Loucy (cell line): ENCODE data around the gene ULK3.

Experiments
- H2AFZ ChIP-seq: fragments of 200-600 bp; sonication (generic); 2 replicates; pipeline ENCODE4 v1.6.0; 2016; ENCODE audit warnings: antibody characterized with exemption, mild to moderate bottlenecking, low read length, moderate library complexity
- H3F3A ChIP-seq: fragments of 200-600 bp; 2 replicates; pipeline ENCODE4 v1.6.0; 2016; ENCODE audit warnings: antibody characterized with exemption, low read depth, mild to moderate bottlenecking
- H3K27me3 ChIP-seq: fragments of 200-600 bp; sonication (generic); 2 replicates; pipeline ENCODE4 v1.6.1; 2014; ENCODE audit warnings: low read length, mild to moderate bottlenecking; ENCODE audit not compliant: insufficient read depth, poor library complexity, severe bottlenecking
- H3K36me3 ChIP-seq: fragments of 200-600 bp; sonication (generic); 2 replicates; pipeline ENCODE4 v1.6.1; 2016; ENCODE audit warnings: low read length; ENCODE audit not compliant: insufficient read depth
- H3K4me1 ChIP-seq: fragments of 200-600 bp; sonication (generic); 2 replicates; pipeline ENCODE4 v1.5.1; 2014; ENCODE audit warnings: low read length, mild to moderate bottlenecking; ENCODE audit not compliant: insufficient read depth, poor library complexity, severe bottlenecking
- H3K4me2 ChIP-seq: fragments of 200-600 bp; sonication (generic); 2 replicates; pipeline ENCODE4 v1.6.0; 2014; ENCODE audit warnings: antibody characterized with exemption, low read length, low read depth, mild to moderate bottlenecking; ENCODE audit not compliant: poor library complexity, severe bottlenecking
- H3K4me3 ChIP-seq: fragments of 200-600 bp; sonication (generic); 2 replicates; pipeline ENCODE4 v1.5.1; 2014; ENCODE audit warnings: low read length, mild to moderate bottlenecking, mixed read lengths; ENCODE audit not compliant: poor library complexity, severe bottlenecking
- H3K79me2 ChIP-seq: fragments of 200-600 bp; sonication (generic); 2 replicates; pipeline ENCODE4 v1.6.1; 2014; ENCODE audit warnings: low read length; ENCODE audit not compliant: insufficient read depth
- H3K9ac ChIP-seq: fragments of 200-600 bp; sonication (generic); 2 replicates; pipeline ENCODE4 v1.6.0; 2014; ENCODE audit warnings: mild to moderate bottlenecking, low read depth, low read length, moderate library complexity; ENCODE audit not compliant: poor library complexity, severe bottlenecking
- H3K9me2 ChIP-seq: fragments of 200-600 bp; sonication (generic); replicated peaks from 2 replicates; pipeline ENCODE4 v1.6.1; 2016; ENCODE audit warnings: low read depth, low read length, mixed read lengths
- H3K9me3 ChIP-seq: fragments of 200-600 bp; sonication (generic); 2 replicates; pipeline ENCODE4 v1.6.1; 2014; ENCODE audit warnings: mild to moderate bottlenecking, antibody characterized with exemption, low read length, low read depth; ENCODE audit not compliant: insufficient read depth
- H4K20me1 ChIP-seq: fragments of 200-600 bp; sonication (generic); 2 replicates; pipeline ENCODE4 v1.6.0; 2014; ENCODE audit warnings: antibody characterized with exemption, low read length, mild to moderate bottlenecking; ENCODE audit not compliant: insufficient read depth, poor library complexity, severe bottlenecking
- EZH2phosphoT487 ChIP-seq: fragments of 200-600 bp; IDR thresholded peaks from 2 replicates; pipeline ENCODE4 v1.6.1; 2018; ENCODE audit warnings: antibody characterized with exemption, mild to moderate bottlenecking, moderate library complexity, borderline replicate concordance
- TF ChIP-seq, protein P1 (sequence below): fragments of 200-600 bp; sonication (generic); conservative IDR thresholded peaks from 2 replicates; pipeline ENCODE4 v1.5.1; 2014; ENCODE audit warnings: mild to moderate bottlenecking, antibody characterized with exemption, low read length

ULK3 gene

DNA sequence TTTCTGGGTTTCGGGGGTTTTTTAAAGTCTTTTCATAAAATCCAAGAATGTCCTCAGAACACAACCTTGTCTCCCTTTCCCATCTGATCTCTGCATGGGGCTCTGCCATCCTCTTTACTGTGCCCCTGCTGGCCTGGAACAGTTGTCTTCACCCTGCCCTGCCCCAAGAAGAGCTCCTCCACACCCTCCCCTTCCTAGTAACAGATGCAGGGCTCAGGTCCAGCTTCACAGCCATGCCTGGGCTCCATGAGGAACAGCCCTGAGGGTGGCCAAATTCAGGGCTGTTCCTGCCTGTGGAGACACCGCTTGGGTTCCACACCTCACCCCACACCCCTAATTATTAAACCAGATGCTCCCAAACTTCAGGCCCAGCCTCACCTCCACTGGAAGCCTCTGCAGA lies 12.9 kb upstream of the ULK3 start:
- H3K9ac ChIP-seq = no peak overlapping the region
- H3F3A ChIP-seq = no peaks in the 10 kb centered on the region
- H3K36me3 ChIP-seq = peaks cover 35% of the 10 kb centered on the region; the same call in 1 of the 2 replicates
- TF ChIP-seq, protein P1, sequence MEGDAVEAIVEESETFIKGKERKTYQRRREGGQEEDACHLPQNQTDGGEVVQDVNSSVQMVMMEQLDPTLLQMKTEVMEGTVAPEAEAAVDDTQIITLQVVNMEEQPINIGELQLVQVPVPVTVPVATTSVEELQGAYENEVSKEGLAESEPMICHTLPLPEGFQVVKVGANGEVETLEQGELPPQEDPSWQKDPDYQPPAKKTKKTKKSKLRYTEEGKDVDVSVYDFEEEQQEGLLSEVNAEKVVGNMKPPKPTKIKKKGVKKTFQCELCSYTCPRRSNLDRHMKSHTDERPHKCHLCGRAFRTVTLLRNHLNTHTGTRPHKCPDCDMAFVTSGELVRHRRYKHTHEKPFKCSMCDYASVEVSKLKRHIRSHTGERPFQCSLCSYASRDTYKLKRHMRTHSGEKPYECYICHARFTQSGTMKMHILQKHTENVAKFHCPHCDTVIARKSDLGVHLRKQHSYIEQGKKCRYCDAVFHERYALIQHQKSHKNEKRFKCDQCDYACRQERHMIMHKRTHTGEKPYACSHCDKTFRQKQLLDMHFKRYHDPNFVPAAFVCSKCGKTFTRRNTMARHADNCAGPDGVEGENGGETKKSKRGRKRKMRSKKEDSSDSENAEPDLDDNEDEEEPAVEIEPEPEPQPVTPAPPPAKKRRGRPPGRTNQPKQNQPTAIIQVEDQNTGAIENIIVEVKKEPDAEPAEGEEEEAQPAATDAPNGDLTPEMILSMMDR = no peak
- TF ChIP-seq EZH2phosphoT487 = no peak
- no peaks in the 10 kb centered on the region for H3K27me3 ChIP-seq
- H3K4me3 ChIP-seq = no peak overlapping the region
- H4K20me1 ChIP-seq = peaks cover 6% of the 10 kb centered on the region
- peaks cover 31% of the 10 kb centered on the region for H3K79me2 ChIP-seq
- H3K4me2 ChIP-seq = no peak overlapping the region
- H3K4me1 ChIP-seq = peaks cover 18% of the 10 kb centered on the region
- no peak overlapping the region for H2AFZ ChIP-seq
- no peaks in the 10 kb centered on the region for H3K9me3 ChIP-seq
- no peaks in the 10 kb centered on the region for H3K9me2 ChIP-seq

DNA sequence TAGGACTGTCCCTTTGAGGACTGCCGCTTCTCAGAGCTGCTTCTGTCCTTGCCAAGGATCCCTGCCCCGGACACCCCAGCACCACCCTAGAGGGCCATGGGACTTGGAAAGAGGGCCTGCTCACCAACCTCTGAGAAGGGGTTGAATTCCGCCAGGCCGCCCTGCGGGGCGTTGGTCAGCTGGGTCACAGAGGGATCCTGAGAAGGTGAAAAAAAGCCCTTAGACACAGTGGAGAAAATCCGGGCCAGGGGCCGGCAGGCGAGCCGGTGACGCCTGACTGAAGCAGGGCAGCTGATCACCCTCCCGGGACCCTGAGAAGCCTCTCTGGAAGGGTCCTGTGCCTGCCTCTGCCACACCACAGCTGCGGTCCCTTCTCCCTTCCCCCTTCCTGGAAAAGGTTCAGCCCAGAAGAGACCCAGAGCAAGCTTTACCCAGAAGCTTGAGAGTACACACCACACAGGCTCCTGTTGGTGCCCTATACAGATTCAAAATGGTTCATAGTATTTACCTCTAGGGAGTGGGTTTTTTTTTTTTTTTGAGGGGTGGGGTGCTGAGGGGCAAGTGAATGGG lies 11.6 kb upstream of the ULK3 start:
- H3K9me2 ChIP-seq = no peaks in the 10 kb centered on the region
- H3K4me1 ChIP-seq = peaks cover 18% of the 10 kb centered on the region
- H2AFZ ChIP-seq = no peak overlapping the region
- H4K20me1 ChIP-seq = peaks cover 6% of the 10 kb centered on the region
- no peaks in the 10 kb centered on the region for H3F3A ChIP-seq
- no peak overlapping the region for H3K4me3 ChIP-seq
- H3K27me3 ChIP-seq = no peaks in the 10 kb centered on the region
- H3K9me3 ChIP-seq = no peaks in the 10 kb centered on the region
- H3K79me2 ChIP-seq = peaks cover 24% of the 10 kb centered on the region
- H3K36me3 ChIP-seq = peaks cover 48% of the 10 kb centered on the region; the same call in 1 of the 2 replicates
- no peak overlapping the region for H3K9ac ChIP-seq
- TF ChIP-seq, protein P1 = no peak
- TF ChIP-seq EZH2phosphoT487 = no peak
- H3K4me2 ChIP-seq = no peak overlapping the region

DNA sequence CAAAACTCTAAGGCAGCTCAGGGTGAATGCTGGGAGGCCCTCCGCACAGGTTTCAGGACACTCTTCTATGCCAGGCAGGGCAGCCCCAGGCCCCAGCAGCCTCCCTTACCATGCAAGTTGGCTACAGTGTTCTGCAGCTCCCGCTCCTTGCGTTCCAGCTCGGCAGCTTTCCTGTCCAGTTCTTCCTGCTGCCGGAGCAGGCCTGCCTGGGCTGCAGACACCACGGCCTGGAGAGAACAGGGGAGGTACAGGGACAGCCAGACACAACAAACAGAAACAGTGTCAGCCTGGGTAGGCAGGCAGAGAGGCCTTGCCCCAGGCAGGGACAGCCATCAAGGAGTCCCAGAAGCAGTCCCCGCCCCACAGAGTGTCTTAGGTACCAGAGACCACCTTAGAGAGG lies 9.0 kb upstream of the ULK3 start:
- Histone ChIP-seq H3F3A (no peaks in the 10 kb centered on the region), H3K4me2 (no peak overlapping the region), H3K9me3 (no peaks in the 10 kb centered on the region), H3K79me2 (peaks cover 6% of the 10 kb centered on the region; the same call in 1 of the 2 replicates), H3K9me2 (no peaks in the 10 kb centered on the region), H3K4me1 (peaks cover 3% of the 10 kb centered on the region), H2AFZ (no peak overlapping the region), H3K9ac (no peak overlapping the region), H4K20me1 (peaks cover 4% of the 10 kb centered on the region), H3K36me3 (peaks cover 67% of the 10 kb centered on the region; the same call in 1 of the 2 replicates), H3K27me3 (no peaks in the 10 kb centered on the region), H3K4me3 (no peak overlapping the region)
- TF ChIP-seq, protein P1 = no peak
- no peak for TF ChIP-seq EZH2phosphoT487
